Stimulated activated CD8-positive, alpha-beta memory T cell treated with anti-CD3 and anti-CD28 coated beads, Interleukin-12 subunit alpha, Interleukin-12 subunit beta, amount 100 ng/mL, for 24 hours (primary cell): ENCODE data around the gene EHBP1.

ENCODE experiments used
- DNase-seq: peaks from one replicate; pipeline ENCODE4 v3.0.0-alpha.2; 2020; ENCODE audit errors: extremely low read depth

EHBP1 gene

DNA sequence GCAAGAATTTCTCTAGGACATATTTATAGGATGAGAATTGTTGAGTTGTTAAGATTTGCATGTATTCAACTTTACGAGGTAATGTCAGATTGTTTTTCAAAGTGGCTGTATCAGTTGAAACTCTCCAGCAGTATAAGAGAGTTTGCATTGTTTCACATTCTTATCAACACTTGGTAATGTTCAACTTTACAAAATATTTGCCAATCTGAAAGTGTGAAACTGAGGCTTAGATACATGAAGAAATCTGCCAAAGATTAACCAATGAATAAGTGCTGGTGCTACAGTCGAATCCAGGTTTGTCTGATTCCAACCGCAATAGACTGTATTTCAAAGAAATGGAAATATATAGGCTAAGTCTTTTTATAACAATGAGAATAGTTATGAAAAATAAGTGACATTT, 117.0 kb downstream of the EHBP1 start:
- no peak for DNase-seq

DNA sequence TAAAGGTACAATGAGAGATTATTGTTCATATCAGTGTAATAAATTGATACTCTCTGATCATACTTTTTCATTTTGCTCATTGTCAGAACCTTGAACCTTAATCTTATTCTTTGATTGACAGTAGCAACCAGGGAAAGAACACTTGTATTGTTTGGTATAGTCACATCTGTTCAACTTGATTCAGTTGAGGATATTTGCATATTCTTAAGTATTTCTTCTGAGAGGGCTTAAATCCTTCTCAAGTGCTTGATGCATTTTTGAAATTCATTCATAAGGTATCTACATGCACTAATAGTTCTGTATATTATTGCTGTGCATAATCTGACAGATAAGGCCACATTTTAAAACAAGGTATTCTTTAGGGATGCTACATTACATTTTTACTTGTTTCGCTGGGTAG, 118.9 kb downstream of the EHBP1 start:
- no peak for DNase-seq

DNA sequence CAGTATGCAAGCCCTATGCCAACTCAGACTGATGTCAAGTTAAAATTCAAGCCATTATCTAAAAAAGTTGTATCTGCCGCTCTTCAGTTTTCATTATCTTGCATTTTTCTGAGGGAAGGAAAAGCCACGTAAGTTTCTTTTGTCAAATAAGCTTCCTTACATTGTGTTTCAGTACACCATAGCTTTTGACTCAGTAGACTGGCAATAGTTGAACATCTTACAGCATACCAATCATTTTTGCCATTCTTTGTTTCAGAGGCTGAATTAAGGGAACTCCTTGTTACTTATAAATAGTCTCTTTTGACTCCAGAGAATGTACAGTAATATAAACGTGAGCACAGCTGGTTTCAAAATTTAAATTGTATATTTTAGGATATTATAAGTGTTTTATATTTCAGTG, 120.6 kb downstream of the EHBP1 start:
- no peak for DNase-seq

DNA sequence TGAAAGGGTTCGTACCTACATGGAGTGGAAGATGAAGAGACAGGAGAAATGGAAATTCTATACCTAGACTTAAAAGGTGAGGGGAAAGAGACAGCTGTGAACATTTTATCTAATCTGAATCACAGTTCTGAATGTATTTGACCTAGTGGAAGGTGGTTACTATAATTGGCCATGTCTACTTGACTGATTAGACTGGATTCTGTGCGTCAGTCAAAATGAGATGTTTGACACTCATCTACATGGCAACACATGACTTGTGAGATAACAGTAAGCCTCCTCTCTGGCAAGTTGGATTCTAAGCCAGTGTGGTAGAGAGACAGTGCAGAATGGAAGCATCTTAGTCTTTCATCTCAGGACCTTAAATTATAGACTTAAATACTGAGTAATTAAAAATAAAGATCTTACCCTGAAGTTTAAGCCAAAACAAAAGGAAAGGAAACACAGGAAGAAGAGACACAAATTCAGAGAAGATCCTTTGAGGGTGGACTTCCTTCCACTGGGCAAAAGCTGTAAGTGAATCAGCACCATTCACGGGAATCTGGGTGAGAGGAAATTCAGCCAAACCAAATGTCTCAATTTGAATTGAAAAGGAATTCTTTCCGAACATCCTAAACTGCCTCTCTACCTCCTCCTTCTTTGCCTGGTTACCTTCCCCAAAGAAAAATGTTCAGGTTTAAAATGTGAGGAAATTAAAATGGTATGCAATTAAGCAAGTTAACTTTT, 121.6 kb downstream of the EHBP1 start:
- DNase-seq, result no peak

DNA sequence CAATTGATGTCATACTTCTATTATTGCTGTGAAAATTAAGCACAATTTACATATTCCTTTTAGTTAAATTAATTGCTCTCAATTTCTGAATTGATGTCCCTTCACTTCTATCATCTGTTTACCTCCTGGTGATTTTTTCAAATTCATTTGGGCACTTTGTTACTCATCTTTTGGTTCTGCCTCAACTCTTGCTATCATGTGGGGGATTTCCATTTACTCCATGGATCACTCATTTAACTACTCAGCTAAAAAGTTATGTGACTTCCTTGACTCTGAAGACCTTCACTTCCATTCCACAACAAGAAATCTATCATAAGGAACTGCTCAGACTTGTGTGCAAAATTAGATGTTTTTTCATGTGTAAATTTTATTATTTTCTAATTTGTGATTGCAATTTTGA, 126.2 kb downstream of the EHBP1 start:
- no peak for DNase-seq

DNA sequence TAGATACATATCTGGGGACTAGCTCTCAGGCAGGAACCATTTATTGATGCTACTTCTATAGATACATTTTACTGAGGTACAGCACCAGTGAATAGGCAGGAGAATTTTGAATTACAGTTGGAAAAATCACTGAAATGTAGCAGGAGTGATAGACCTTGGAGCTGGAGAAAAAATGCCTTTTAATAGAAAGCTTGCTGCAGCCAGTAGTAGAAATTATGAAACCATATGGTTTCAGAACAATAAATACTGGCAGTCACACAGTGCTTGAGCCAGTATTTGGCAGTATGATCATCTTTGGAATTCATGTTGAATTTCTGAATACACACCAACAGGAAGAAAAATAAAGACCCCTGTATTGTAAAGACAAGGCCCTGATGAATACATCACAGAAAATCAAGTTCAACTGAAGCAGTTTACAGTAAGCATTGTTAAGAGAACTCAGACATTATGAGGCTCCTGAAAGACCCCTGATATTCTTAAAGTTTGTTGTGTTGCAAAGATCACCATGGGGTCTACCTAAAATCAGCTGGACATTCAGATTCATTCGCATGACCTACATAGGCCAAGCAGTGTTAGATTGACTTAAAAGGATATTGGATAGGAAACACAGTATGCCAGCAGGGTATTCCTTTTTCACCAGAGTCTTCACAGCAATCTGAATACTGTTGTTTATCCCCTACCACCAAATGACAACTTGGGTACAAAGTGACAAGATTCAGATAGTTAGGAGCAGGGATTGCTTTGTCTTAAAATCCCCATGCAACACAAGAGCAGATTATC, 139.0 kb downstream of the EHBP1 start:
- DNase-seq, result no peak

DNA sequence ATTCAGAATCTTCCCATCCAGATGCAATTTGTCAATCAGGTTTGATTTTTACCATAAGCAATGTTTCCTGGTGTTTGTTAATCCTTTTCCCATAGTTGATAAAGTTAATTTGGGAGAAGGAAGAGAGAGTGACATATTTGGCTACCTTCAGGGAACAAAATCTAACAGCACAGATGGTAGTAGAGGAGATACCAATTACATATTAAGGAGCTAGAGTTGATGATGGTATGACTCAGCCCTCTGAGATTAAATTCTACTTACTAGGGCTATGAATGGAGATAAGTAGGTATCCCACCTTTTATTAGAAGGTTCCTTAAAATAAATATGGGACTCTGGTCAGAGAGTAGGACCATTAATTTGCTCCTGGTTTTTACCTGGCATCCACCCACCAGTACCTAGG, 139.7 kb downstream of the EHBP1 start:
- DNase-seq, result no peak

DNA sequence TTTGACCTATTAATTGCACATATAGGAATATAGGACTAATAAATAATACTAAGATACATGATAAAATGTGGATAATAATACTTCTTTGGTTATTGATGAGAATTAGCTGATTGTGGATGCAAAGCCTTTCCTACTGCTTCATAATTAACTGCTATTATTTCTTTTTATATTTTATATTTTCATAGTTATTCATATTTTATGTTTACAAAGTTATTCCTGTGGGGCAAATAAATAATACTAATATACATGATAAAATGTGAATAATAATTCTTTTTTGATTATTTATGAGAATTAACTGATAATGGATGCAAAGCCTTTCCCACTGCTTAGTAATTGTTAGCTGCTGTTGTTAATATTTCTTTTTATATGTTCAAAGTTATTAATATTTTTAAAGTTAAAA, 146.7 kb downstream of the EHBP1 start:
- no peak for DNase-seq

DNA sequence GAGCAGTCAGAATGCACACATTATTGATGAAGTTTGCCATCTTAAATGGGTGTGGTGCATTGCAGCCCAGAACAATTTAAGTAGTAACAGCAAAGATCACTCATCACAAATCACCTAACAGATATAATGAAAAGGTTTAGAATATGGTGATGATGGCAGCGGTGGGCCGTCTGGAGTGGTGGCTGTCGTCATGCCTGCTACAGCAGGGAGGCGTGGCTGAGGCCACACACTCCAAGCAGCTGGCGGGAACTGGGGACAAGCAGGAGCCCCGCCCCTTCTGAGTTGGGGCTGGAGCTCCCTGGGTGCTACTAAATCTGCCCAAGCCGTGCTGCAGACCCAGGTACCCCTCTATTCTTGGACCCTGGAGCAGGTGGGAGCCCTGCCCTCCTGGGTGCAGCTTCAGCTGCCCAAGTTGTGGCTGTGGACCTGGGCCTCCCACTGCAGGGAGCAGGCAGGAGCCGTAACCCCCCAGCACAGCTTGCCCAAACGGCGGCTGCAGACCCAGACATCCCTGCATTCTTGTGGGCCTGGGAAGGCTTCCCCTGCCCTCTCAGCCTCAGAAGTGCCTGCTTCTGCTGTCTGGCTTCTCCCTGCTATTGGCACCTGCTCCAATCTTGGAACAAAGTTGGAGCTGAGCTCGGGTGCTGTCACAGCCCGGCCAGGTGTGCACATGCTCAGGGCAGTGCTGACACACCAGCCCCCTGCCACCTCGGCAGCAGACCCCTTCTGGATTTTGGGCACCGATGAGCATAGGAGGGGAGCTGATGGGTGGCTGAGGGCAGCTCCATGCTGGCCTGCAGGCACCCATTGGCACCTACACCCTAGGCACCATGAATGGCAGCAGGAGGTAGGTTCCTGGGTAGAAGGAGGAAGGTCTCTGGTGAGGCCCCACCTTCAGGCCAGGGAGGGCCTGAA, 149.3 kb downstream of the EHBP1 start:
- no peak for DNase-seq

DNA sequence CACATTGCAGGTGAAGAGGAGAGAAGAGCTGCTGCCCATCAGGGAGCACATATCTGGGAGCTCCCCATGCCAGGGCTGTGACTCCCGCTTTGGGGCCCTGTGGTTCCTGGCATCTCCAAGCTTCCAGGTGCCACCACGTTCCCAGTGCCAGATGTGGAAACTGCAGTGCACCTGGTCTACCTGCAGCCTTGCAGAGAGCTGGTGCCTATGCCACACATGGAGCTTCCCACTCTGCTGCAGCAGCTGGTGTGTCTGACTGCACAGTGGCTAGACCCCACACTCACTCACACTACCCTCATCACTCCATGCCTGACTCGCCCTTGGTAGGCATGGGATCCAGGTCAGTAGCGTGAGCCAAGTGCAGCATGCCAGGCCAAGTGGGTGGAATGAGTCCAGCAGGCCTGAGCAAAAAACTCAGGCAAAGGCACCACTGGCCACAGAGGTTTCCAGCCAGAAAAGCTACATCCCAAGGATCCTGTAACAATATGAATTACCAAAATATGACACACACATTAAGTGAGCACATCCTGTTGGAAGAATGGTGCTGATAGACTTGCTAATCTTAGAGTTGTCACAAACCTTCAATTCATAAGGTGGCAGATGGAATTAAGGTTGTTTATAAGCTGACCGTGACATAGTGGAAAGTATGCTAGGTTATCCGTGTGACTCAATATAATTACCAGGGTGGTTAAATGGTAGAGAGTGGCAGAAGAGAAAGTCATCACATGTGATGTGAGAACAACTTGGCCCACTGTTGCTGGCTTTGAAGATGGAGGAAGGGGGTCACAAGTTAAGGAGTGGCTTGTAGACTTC, 150.9 kb downstream of the EHBP1 start:
- DNase-seq, result no peak

DNA sequence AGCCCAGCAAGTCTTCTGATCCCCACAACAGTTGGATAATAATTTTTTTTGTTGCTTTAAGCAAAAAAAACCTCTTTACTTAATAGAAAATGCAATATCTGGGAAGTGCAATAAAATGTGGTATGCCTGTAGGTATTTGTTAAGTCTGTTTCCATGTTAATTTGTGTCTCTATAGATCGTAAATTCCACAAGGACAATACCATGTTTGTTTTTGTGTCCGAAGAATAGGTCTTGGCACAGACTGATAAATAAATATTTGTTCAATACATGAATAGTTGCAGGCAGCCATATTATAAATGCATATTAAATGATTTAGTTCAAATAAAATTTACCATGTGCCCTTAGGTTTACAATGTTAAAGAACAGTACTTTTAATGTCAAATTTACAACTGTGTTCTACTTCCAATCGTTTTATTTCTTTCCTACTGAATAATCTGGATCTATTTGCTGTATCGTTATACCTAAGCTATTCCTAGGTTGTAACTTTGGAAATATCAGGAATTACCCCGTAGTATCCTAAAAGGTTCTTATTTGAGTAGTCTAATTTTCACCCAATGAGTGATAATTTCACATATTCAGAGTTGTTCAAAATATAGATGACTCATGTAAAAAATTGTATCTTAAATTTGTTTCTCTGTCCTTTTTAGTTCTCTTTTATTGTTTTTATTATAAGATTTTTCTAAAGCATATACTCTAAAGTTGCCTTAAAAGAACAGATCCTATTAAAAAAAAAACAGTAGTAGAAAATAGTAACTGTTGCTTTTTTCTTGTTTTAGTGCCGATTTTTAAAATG, 151.8 kb downstream of the EHBP1 start:
- DNase-seq, result no peak

DNA sequence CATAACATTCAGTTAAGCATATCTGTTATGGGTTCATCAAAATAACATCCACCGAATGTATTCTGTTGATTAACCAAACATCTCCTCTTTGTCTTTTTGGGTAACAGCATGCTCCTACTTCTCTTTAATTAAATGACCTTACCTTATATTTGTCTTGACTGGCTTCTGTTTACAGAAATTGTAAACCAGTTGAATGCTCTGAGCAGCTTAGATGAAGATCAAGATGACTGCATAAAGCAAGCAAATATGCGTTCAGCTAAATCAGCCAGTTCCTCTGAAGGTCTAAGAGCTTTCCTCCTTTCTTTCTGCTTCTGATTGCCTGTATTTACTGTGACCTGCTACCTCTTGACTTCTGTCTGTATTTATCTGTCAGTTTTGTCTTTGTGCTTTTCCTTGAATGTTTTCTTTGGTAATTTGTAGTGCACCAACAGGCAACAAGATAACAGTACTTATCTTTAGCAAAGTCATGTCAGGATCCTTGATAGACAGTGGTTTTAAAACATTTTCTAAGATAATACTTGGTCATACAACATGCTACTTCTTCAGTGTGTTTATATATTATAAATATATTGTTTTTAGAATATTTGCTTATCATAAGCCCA, 152.8 kb downstream of the EHBP1 start:
- no peak for DNase-seq

DNA sequence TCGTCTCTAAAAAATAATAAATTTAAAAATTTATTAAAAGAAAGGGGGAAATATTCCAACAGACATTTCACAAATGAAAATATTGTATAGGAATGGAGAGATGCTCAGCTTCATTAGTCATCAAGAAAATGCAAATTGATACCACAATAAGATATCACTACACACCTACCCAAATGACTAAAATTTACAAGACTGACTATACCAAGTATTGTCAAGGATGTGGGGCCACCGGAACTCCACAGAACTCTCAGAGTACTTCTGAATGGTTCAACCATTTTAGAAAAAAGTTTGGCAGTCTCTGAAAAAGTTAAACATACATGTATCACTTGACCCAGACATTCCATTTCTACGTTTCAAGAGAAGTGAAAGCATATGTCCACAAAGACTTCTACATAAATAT, 163.4 kb downstream of the EHBP1 start:
- DNase-seq, result no peak

DNA sequence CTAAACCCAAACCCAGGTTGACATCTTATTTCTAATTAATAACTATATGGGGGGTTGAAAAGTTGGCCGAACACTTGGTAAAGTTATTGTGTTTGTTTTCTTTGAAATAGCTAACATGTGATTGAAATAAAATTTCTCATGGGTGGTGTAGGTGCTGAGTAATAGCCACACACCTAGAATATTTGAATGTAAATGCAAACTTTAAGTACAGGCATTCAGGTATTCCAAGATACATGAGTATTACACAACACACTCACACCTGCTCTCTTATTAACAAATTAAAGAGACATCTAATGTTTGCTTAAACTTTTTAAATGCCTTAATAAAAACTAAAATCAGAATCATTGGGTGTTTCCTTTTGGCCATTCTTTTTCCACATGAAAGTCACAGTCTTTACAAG, 165.5 kb downstream of the EHBP1 start:
- no peak for DNase-seq

DNA sequence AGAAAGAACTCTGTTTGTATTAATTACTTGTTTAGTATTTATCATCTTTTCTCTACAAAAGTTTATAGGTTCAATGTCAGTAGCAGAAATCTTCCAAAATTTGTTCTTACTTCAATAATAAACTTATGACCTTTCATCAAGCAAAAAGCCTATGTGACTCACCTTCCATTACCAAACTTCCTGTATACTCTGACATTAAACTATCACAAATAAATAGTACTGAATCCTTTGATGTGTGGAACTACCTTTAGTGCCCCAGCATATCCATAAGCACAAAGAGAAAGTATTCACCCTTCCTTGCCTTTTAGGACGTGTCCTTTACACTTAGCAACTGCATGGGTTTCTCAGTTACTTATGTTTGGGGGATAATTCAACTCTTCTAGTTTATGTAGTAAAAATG, 166.0 kb downstream of the EHBP1 start:
- no peak for DNase-seq

DNA sequence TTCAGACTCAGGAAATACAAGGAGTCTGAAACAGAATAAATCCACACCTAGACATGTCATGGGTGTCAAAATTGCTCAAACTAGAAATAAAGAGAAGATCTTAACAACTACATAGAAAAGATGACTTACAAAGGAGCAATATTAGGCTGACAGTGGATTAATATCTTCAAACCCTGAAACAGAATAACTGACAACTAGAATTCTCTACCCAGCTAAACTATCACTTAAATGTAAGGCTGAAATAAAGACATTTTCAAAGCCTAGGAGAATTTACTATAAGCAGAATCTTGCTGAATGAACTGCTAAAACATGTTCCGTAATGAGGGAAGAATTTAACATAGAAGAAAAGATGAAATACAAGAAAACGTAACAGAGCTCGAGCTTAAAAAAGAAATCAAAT, 168.1 kb downstream of the EHBP1 start:
- no peak for DNase-seq

DNA sequence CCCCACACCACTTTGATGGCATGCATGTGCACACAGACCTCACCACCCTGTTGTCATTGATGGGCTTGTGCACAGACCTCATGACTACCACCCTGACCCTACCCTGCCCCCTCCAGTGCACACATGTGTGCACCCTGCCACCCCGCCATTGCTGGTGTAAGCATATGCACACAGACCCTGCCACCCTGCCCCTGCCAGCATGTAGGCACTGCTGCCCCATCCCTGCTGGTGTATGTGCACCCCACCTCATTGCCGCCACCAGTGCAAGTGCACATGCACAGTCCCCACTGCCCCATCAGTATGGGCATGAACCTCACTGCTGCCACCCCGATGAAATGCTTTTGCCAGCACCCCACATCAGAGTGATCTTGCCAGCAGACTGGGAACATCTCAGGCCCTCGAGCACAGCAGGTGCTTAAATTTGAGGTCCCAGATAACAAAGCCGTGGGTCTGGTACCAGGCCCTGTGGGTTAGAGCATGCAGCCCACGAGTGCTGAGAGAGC, 169.4 kb downstream of the EHBP1 start:
- no peak for DNase-seq

DNA sequence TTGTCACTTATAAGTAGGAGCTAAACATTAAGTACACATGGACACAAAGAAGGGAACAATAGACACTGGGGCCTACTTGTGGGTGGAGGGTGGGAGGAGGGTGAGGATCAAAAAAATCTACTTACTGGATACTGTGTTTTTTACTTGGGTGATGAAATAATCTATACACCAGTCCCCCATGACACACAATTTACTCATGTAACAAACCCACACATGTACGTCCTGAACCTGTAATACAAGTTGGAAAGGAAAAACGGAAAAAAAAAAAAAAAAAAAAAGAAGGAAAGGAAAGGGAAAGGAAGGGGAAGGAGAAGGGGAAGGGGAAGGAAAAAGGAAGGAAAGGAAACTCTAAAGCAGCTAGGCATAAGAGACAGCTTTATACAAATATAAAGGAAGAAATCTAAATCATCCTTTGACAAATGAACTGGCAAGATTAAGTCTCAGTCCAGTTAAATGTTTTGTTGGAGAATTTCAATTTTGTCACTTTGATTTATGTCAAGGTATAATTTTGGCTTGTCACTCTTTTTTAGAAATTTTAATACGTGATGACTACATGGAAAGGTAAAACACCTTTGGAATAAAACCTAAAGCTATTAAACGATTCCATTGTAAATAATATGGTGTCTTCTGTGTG, 175.8 kb downstream of the EHBP1 start:
- no peak for DNase-seq

DNA sequence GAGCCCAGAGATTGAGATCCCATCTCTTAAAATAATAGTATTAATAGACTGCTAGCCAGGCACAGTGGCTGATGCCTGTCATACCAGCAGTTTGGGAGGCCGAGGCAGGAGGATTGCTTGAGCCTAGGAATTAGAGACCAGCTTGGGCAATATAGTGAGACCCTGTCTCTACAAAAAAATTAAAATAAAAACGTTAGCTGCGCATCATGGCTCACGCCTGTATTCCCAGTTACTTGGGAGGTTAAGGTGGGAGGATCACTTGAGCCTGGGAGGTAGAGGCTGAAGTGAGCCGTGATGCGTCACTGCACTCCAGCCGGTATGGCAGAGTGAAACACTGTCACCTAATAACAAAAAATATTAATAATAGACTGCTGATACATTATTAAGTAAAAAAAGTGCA, 178.1 kb downstream of the EHBP1 start:
- no peak for DNase-seq

DNA sequence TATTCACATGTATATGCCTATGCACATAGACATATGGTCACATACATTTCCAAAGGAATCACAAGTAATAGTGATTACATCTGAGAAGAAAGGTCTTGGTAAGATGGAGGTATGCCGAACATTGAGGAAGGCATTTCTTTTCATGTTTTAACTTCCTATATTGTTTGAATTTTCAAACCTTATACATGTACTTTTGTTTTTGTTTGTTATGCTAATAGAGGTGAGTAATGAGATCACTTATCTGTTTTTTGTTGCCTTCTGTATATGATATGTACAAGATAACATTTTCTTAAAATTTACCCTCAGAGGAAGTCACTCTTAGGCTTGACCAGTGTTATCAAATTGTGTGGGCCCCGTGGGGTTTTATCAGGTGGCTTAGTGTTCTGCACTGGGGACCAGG, 178.6 kb downstream of the EHBP1 start:
- no peak for DNase-seq
